GM23338 (cell line): ENCODE data around the gene TSLP. TPM values are rescaled to one million over a fixed set of nuclear protein-coding genes. Genes with fewer than 3 reads are reported as not detected.

Source experiments
- ATAC-seq: fragments of 200-7000 bp; cut with Tn5 transposase; 3 replicates; pipeline ENCODE4 v1.9.1; 2020
- DNase-seq: peaks from one replicate; pipeline ENCODE4 v3.0.0-alpha.2; 2015; ENCODE audit warnings: low spot score
- H2AFZ ChIP-seq: fragments of 200-600 bp; sonication (generic); 2 replicates; pipeline ENCODE4 v1.8.0; 2016; ENCODE audit warnings: antibody characterized with exemption, mild to moderate bottlenecking, moderate library complexity
- H3F3A ChIP-seq: fragments of 200-600 bp; sonication (generic); replicated peaks from 2 replicates; pipeline ENCODE4 v1.8.0; 2017; ENCODE audit warnings: antibody characterized with exemption, mixed run types, low read depth
- H3K27ac ChIP-seq: fragments of 200-600 bp; sonication (generic); 2 replicates; pipeline ENCODE4 v1.6.1; 2016; ENCODE audit warnings: low read depth
- H3K27me3 ChIP-seq: fragments of 200-600 bp; sonication (generic); 2 replicates; pipeline ENCODE4 v1.8.0; 2016; ENCODE audit warnings: mild to moderate bottlenecking, mixed run types, moderate library complexity; ENCODE audit not compliant: insufficient read depth
- H3K36me3 ChIP-seq: fragments of 200-600 bp; sonication (generic); 2 replicates; pipeline ENCODE4 v1.8.0; 2016; ENCODE audit warnings: mild to moderate bottlenecking; ENCODE audit not compliant: insufficient read depth
- H3K4me1 ChIP-seq: fragments of 200-600 bp; sonication (generic); 2 replicates; pipeline ENCODE4 v1.8.0; 2016; ENCODE audit warnings: mild to moderate bottlenecking, moderate library complexity; ENCODE audit not compliant: insufficient read depth
- H3K4me2 ChIP-seq: fragments of 200-600 bp; sonication (generic); 2 replicates; pipeline ENCODE4 v1.7.1; 2017; ENCODE audit warnings: mixed run types
- H3K4me3 ChIP-seq: fragments of 200-600 bp; sonication (generic); 2 replicates; pipeline ENCODE4 v1.6.1; 2016; ENCODE audit warnings: mixed run types
- H3K79me2 ChIP-seq: fragments of 200-600 bp; sonication (generic); replicated peaks from 2 replicates; pipeline ENCODE4 v1.8.0; 2017; ENCODE audit warnings: mild to moderate bottlenecking; ENCODE audit not compliant: insufficient read depth
- H3K9me2 ChIP-seq: fragments of 200-600 bp; sonication (generic); 2 replicates; pipeline ENCODE4 v1.8.0; 2017; ENCODE audit not compliant: insufficient read depth
- H4K20me1 ChIP-seq: fragments of 200-600 bp; sonication (generic); replicated peaks from 2 replicates; pipeline ENCODE4 v1.8.0; 2017; ENCODE audit warnings: mild to moderate bottlenecking; ENCODE audit not compliant: insufficient read depth
- H3K27ac Mint-ChIP-seq: 2 replicates; pipeline ENCODE4 v1.8.0; 2020; ENCODE audit warnings: inconsistent platforms, mild to moderate bottlenecking, moderate library complexity, mixed read lengths
- H3K27me3 Mint-ChIP-seq: 3 replicates; pipeline ENCODE4 v1.8.0; 2022; ENCODE audit warnings: low read depth, mild to moderate bottlenecking, moderate library complexity, mixed read lengths, inconsistent platforms; ENCODE audit not compliant: insufficient read depth, poor library complexity
- H3K36me3 Mint-ChIP-seq: 3 replicates; pipeline ENCODE4 v1.8.0; 2021; ENCODE audit warnings: low read depth, mild to moderate bottlenecking, inconsistent platforms, moderate library complexity, mixed read lengths
- H3K4me1 Mint-ChIP-seq: 3 replicates; pipeline ENCODE4 v1.8.0; 2020; ENCODE audit warnings: mild to moderate bottlenecking, inconsistent platforms, mixed read lengths
- H3K4me3 Mint-ChIP-seq: 3 replicates; pipeline ENCODE4 v1.8.0; 2021; ENCODE audit warnings: moderate library complexity, mild to moderate bottlenecking, inconsistent platforms, mixed read lengths
- H3K9me3 Mint-ChIP-seq: 3 replicates; pipeline ENCODE4 v1.8.0; 2020; ENCODE audit warnings: moderate library complexity, mild to moderate bottlenecking, inconsistent platforms, mixed read lengths
- CREB1 ChIP-seq: fragments of 250-450 bp; sonication (Bioruptor Pico); IDR thresholded peaks from 2 replicates; pipeline ENCODE4 v1.5.0; 2020; ENCODE audit warnings: low read depth, mild to moderate bottlenecking, moderate library complexity
- CTCF ChIP-seq, 2 experiments: fragments of 200-600 bp in 1 of 2; sonication (generic) in 1 of 2; conservative IDR thresholded peaks; 2 replicates each; pipeline versions ENCODE4 v1.5.1 to v1.6.1; 2016 to 2017; ENCODE audit warnings: antibody characterized with exemption in 2 of 2, low read depth in 2 of 2, mild to moderate bottlenecking in 2 of 2, moderate library complexity in 1 of 2
- ETS1 ChIP-seq: IDR thresholded peaks from 2 replicates; pipeline ENCODE4 v1.6.1; 2016; ENCODE audit warnings: antibody characterized with exemption
- EZH2 ChIP-seq: fragments of 200-600 bp; sonication (generic); IDR thresholded peaks from one replicate; pipeline ENCODE4 v1.8.0; 2017; ENCODE audit warnings: antibody characterized with exemption, mild to moderate bottlenecking, low read depth; ENCODE audit not compliant: unreplicated experiment
- EZH2phosphoT487 ChIP-seq: fragments of 200-600 bp; sonication (generic); IDR thresholded peaks from one replicate; pipeline ENCODE4 v1.8.1; 2018; ENCODE audit warnings: antibody characterized with exemption; ENCODE audit not compliant: unreplicated experiment
- JUNB ChIP-seq: IDR thresholded peaks from one replicate; pipeline ENCODE4 v1.6.1; 2016; ENCODE audit warnings: antibody characterized with exemption; ENCODE audit not compliant: unreplicated experiment
- NANOG ChIP-seq: IDR thresholded peaks from 2 replicates; pipeline ENCODE4 v1.6.1; 2016; ENCODE audit warnings: antibody characterized with exemption, borderline replicate concordance
- POLR2AphosphoS5 ChIP-seq: IDR thresholded peaks from 2 replicates; pipeline ENCODE4 v1.6.1; 2016; ENCODE audit warnings: antibody characterized with exemption, low read depth
- ZNF114 ChIP-seq: fragments of 250-450 bp; sonication (Bioruptor Pico); IDR thresholded peaks from 2 replicates; pipeline ENCODE4 v1.5.0; 2020; ENCODE audit warnings: mild to moderate bottlenecking, moderate library complexity
- ZNF331 ChIP-seq: fragments of 250-450 bp; sonication (Bioruptor Pico); IDR thresholded peaks from 2 replicates; pipeline ENCODE4 v1.5.0; 2020; ENCODE audit warnings: low read depth, mild to moderate bottlenecking, moderate library complexity
- ZNF462 ChIP-seq: fragments of 250-450 bp; sonication (Bioruptor Pico); IDR thresholded peaks from 2 replicates; pipeline ENCODE4 v1.5.0; 2020; ENCODE audit warnings: mild to moderate bottlenecking, moderate library complexity
- polyA plus RNA-seq: library from polyadenylated mRNA; unstranded; fragments of >200 nt; fragmentation: Nextera tagmentation; extraction: Ambion mirVana; gene quantifications from 2 replicates; pipeline ENCODE4 v1.2.1, GENCODE V29; 2016
- total RNA-seq: library from RNA; depleted of rRNA; stranded (reverse); fragments of >200 nt; shearing (Covaris generic); gene quantifications from 2 replicates; pipeline ENCODE4 v1.2.3, GENCODE V29; 2014

Gene TSLP
- total and polyA plus RNA-seq, 2 experiments from 2014 or later: 0.35 to 1.5 TPM

GRCh38 chr5:111069839-111070238 is 1.7 kb upstream of the TSLP start:
- H3K27me3 Mint-ChIP-seq: peaks cover 61% of the 10 kb centered on the region
- peaks cover 18% of the 10 kb centered on the region for H3K4me1 ChIP-seq
- H3K4me2 ChIP-seq: peak overlapping the region; percentile 88
- no peaks in the 10 kb centered on the region for H3K9me3 Mint-ChIP-seq
- no peak for DNase-seq
- H3K9me2 ChIP-seq: no peaks in the 10 kb centered on the region
- H3K4me3 Mint-ChIP-seq: peak overlapping the region; percentile 79
- peak overlapping the region; percentile 99 for H2AFZ ChIP-seq
- H3F3A ChIP-seq: no peaks in the 10 kb centered on the region
- TF ChIP-seq POLR2AphosphoS5: no peak
- TF ChIP-seq ZNF331 (CRISPR knock-in tag): no peak
- no peak for TF ChIP-seq CREB1 (CRISPR knock-in tag)
- TF ChIP-seq JUNB: no peak
- TF ChIP-seq NANOG: no peak
- TF ChIP-seq EZH2phosphoT487: no peak
- TF ChIP-seq CTCF (conservative IDR thresholded peaks at IDR 0.05; ENCODE audit: low read depth in 2 of 2): no peak
- TF ChIP-seq ZNF114 (CRISPR knock-in tag): no peak
- no peak for TF ChIP-seq EZH2
- no peak for TF ChIP-seq ETS1
- no peaks in the 10 kb centered on the region for H3K36me3 Mint-ChIP-seq
- H3K4me3 ChIP-seq: peak overlapping the region; percentile 69
- no peaks in the 10 kb centered on the region for H3K79me2 ChIP-seq
- ATAC-seq: no peak
- H3K36me3 ChIP-seq: no peaks in the 10 kb centered on the region
- no peak overlapping the region for H3K27ac Mint-ChIP-seq
- peaks cover 8% of the 10 kb centered on the region; the same call in 2 of the 3 replicates for H3K4me1 Mint-ChIP-seq
- H4K20me1 ChIP-seq: no peaks in the 10 kb centered on the region
- H3K27ac ChIP-seq: no peak overlapping the region
- H3K27me3 ChIP-seq: peaks cover 70% of the 10 kb centered on the region

- no peaks in the 10 kb centered on the region for H3K9me3 Mint-ChIP-seq
- Histone ChIP-seq H2AFZ (peak overlapping the region; percentile 99), H3K4me1 (peaks cover 22% of the 10 kb centered on the region), H3K36me3 (no peaks in the 10 kb centered on the region), H3K4me3 (peak overlapping the region; percentile 69), H4K20me1 (no peaks in the 10 kb centered on the region), H3F3A (no peaks in the 10 kb centered on the region), H3K27ac (no peak overlapping the region), H3K9me2 (no peaks in the 10 kb centered on the region), H3K79me2 (no peaks in the 10 kb centered on the region), H3K4me2 (peak overlapping the region; percentile 88), H3K27me3 (peaks cover 77% of the 10 kb centered on the region)
- peaks cover 61% of the 10 kb centered on the region for H3K27me3 Mint-ChIP-seq
- DNase-seq (peak; percentile 83), ATAC-seq (peak; percentile 88)
- peaks cover 8% of the 10 kb centered on the region; the same call in 2 of the 3 replicates for H3K4me1 Mint-ChIP-seq
- H3K36me3 Mint-ChIP-seq: no peaks in the 10 kb centered on the region
- H3K4me3 Mint-ChIP-seq: peak overlapping the region; percentile 79
- no peak overlapping the region for H3K27ac Mint-ChIP-seq
- TF ChIP-seq EZH2: peak; percentile 50
- TF ChIP-seq EZH2phosphoT487: no peak
- TF ChIP-seq ZNF462 (CRISPR knock-in tag): no peak
- no peak for TF ChIP-seq NANOG
- TF ChIP-seq ZNF331 (CRISPR knock-in tag): no peak
- TF ChIP-seq CREB1 (CRISPR knock-in tag): 0 out of 2 replicates have a peak, but pooled peaks have one; percentile 5
Observed at GRCh38 chr5:111070272-111071134, 1.0 kb upstream of the TSLP start.
